NCI-H2227 (cell line): Measurements from ENCODE around the gene HIPK1.
"Not testable (repeated sequence)": the region's sequence is repeated elsewhere in the genome, so short reads cannot be mapped to it uniquely, and the experiment has no call there.

Experiments used
- DNase-seq: peaks from one replicate; lab custom pipeline; 2025; ENCODE audit not compliant: unreplicated experiment; lab: John Stamatoyannopoulos, UW

HIPK1 gene

DNA sequence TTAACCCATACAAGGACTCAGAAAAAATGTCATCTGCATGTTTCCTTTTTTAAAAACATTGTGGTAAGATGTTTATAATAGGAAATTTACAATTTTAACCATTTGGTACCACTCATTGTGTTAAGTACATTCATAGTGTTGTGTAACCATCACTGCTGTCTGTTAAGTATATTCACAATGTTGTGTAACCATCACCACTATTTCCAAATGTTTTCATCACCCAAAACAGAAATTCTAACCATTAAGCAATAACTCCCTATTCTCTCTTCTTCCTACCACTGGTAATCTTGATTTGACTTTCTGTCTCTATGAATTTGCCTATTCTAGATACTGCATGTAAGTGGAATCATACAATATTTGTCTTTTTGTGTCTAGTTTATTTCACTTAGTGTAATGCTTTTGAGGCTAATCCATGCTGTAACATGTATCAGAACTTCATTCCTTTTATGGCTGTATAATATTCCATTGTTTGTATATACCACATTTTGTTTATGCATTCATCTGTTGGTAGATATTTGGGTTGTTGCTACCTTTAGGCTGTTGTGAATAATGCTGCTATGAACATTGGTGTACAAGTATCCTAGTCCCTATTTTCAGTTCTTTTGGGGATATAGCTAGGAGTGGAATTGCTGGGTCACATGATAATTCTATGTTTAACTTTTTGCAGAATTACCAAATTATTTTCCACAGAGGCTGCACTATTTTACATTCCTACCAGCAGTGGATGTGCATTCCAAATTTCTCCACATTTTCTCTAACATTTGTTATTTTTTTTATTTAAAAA is 14.1 kb downstream of the HIPK1 start:
- no peak for DNase-seq

GRCh38 chr1:113945329-113945728 is 16.2 kb downstream of the HIPK1 start:
- DNase-seq: no peak

GRCh38 chr1:113946112-113946511 is 17.0 kb downstream of the HIPK1 start:
- no peak for DNase-seq

DNA sequence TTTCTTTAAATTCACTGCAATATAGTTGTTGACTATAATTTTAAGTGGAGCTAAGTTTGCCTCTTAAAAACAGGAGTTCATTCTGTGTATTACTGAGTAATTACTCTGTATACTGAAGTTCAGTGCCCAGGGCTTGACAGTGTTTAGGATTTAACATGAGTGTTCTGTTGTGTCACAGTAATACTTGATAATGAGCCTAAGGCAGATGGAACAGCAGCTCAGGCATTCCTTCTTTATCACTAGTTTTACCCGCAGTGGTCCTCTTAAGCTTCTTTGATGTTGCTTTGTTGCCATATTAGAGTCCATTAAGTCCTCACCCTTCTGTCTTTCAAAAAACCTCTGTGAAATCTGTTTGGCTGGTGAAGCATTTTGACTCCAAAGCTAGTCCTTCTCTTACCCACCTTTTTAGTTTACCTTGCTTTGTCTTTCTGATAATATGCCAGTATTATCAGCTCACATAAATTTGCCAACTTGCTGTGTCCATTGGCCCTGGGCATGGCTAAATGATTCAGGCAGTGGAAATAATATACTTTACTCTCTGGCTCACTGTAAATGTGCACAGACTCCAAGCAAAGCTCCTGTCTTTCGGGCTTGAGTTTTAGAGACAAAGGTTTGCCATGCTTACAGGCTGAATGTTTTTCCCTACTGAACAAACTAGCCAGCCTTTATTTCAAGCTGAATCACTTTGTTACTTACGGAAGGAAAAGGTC is 17.7 kb downstream of the HIPK1 start:
- DNase-seq: peak; percentile 10

DNA sequence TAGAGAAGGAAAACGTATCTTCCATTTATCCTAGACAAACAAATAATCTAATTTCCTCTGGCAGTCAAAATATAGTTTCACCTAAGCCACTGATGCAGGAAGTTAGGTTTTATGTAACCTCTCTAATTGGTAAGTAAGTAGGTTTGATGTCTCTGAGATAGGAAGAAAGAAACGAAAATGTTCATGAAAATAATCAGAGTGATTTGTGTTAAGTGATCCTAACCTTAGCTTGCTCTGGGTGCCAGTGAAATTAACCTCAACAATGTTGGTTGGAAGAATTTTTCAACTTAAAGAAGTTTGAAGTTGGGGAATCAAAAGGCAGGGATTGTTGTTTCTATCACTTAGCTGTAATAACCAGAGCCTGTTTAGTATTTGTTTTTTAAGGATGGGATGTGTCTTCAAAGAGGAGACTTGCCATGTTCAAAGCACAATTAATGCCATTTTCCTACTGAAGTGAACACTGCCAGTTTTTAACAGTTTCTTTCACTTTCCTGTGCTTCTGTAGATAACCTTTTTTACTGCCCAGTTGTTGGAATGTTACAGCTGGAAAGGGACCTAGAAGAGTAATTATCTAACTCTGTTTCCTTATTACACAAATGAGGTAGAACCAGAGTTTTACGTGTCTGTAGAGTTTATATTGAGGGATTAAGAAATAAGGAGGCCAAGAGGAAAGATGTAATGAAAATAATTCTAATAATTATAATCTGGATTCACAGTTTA is 18.4 kb downstream of the HIPK1 start:
- no peak for DNase-seq

- not testable (repeated sequence) for DNase-seq
These were observed 19.0 kb downstream of the HIPK1 start for GRCh38 chr1:113948151-113948550.

DNA sequence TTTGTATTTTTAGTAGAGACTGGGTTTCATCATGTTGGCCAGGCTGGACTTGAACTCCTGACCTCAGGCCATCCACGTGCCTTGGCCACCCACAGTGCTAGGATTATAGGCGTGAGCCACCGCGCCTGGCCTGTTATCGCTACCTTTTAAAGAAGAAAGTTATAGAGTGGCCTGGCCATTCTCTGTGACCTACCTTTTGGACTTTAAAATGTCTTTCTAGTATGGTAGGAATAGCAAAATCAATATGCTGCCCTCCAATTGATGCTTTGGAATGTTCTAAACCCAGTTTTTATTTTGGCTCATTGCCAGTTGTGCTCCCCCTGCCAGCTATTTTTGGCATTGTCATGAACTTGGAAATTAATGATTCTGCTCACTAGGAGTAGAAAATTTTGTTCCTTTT is 19.9 kb downstream of the HIPK1 start:
- peak; percentile 36 for DNase-seq

- DNase-seq: no peak
These were observed 21.8 kb downstream of the HIPK1 start for GRCh38 chr1:113950908-113951307.

GRCh38 chr1:113951719-113952118 is 22.6 kb downstream of the HIPK1 start:
- no peak for DNase-seq

- no peak for DNase-seq
These were observed 28.9 kb downstream of the HIPK1 start for GRCh38 chr1:113957984-113958383.

DNA sequence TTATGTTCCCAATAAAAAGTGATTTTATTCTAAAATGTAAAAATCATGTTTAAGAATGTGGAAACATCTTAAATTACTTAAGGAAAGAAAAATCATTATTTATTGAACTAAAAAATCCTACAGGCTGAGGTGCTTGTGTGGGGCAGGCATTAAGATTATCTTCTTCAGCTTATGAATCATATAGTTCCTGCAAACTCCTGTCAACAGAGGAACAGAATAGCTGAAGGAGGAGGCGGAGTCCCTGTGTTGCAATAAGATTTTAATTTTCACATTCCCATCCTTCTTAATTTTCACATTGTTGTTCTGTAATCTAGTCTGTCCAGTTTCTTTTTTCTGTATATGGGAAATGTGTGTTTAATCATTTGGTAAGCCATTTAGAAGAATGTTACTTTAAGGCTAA is 29.6 kb downstream of the HIPK1 start:
- no peak for DNase-seq

DNA sequence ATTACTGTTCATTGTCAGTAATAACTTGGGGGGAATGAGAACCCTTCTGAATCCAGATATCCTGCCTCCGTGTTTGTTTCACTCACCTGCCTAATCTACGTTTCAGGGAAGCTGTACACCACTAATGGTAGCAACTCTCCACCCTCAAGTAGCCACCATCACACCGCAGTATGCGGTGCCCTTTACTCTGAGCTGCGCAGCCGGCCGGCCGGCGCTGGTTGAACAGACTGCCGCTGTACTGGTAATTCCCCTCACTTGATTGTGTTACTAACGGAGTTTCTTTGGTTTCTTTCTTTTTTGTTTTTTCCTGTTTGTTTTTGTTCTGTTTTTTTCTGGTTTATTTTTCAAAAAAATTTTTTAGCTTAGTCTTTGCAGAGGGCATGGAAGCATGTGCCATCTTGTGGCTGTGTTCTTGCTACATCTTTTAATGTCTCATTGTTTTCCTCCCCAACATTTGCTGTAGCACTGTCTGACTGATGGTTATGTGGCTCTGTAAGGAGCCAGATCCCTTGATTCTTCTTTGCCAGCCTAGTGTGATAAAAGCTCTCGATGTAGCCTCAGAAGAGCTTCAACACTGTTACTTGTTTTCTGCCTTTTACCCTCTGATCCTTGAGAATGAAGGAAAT is 34.3 kb downstream of the HIPK1 start:
- no peak for DNase-seq

DNA sequence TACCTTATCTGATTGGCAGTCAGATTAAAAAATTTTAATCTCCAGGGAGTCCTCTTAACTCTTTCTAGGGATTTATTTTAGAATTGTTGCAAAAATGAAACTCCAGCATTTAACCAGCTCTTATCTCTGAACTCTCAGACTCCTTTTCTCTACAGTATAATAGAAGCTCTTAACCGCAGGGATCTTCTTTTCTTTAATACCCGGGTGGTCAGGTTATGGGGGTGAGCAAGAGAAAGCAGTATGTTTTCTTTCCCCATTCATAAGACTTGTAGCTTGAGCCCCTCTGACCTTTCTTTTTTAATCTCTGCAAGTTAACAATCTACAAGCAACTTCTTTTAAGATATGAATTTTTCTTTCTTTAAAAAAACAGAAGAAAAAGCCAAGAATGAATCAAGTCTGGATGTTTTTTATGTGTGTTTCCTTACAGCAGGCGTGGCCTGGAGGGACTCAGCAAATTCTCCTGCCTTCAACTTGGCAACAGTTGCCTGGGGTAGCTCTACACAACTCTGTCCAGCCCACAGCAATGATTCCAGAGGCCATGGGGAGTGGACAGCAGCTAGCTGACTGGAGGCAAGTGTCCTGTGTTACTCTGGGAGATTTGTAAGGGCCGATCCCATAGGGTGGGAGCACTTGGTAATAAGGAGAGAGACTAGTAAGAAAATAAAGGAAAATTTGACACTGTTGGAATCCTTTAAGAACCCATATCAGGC is 36.7 kb downstream of the HIPK1 start:
- no peak for DNase-seq

DNA sequence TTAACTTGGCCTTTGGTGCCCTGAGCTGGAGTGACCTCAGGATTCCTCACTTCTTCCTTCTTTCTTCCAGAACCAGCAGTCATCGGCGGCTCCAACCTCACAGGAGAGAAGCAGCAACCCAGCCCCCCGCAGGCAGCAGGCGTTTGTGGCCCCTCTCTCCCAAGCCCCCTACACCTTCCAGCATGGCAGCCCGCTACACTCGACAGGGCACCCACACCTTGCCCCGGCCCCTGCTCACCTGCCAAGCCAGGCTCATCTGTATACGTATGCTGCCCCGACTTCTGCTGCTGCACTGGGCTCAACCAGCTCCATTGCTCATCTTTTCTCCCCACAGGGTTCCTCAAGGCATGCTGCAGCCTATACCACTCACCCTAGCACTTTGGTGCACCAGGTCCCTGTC is 43.8 kb downstream of the HIPK1 start:
- DNase-seq: no peak

GRCh38 chr1:113975211-113975895 is 46.2 kb downstream of the HIPK1 start:
- no peak for DNase-seq

GRCh38 chr1:113976609-113977278 is 47.6 kb downstream of the HIPK1 start:
- DNase-seq: peak; percentile 10

DNA sequence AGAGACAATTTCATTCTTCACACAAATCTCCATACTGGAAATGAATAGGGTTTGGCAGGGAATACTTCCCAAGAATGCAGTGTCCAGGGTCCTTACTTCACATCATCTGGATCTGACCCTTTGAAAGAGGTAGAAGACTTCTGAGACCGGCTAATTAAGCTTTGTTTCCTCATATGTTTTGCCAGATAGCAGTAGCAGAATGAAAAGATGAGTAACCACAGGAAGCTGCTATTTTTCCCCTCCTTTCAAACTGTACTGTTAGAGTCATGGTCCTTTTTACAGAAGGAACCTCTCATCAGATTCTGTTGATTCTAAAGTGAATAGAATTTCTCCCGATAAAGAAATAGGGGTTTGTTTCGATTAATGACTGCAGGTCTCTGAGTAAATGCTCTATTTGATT is 48.8 kb downstream of the HIPK1 start:
- no peak for DNase-seq

DNA sequence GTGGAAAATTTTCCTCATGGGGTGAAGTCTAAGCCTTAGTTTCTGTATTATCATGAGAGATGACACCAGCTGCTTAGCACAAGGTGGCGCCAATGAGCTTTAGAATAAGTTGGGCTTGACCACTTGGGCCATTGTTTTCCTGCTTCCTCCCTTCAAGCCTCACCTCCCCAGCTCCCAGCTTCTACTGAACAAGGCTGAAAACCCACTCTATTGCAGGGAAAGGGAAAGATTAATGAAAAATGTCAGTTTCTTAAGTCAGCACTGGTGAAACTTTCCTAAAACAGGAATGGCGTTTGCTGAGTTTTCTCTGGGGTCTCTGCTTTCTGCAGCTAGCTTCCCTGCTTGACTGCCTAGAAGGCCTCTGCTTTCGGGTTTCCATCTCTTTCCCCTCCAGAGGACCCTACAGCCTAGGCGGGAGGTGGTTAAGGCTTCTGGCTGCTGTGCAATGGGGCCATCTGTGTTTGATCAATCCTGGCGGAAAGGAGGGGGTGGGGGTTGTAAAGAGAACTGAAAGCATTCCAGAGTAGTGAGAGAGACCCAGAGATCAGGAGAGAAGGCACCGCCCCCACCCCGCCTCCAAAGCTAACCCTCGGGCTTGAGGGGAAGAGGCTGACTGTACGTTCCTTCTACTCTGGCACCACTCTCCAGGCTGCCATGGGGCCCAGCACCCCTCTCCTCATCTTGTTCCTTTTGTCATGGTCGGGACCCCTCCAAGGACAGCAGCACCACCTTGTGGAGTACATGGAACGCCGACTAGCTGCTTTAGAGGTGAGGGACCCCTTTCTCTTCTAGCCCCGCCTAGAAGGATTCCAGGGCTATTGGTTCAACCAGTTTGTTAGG is 50.0 kb downstream of the HIPK1 start, which contains the start of gene OLFML3:
TSS of gene OLFML3 (plus strand) at position 612 of the 840 bp plus-strand sequence. CDS start at position 655, 43 bp downstream.
- peak; percentile 87 for DNase-seq

DNA sequence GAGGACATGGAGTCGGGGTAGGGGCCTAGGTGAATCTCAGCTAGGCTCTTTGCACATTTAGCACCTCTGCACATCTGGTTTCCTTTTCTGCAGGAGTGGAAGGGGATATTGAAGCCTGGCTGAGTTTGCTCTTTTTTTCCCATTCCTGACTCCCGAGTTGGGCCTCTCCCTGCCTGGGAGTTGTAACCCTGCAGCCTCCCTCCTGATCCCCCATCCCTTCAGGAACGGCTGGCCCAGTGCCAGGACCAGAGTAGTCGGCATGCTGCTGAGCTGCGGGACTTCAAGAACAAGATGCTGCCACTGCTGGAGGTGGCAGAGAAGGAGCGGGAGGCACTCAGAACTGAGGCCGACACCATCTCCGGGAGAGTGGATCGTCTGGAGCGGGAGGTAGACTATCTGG is 51.0 kb downstream of the HIPK1 start:
- DNase-seq: peak; percentile 42
